Memory B cell (primary cell): ENCODE measurements around the gene LIMS2.

Source experiments
- ATAC-seq: fragments of 150-1000 bp; cut with Tn5 transposase; 2 replicates; pipeline ENCODE4 v1.10.0; 2021; ENCODE audit warnings: low read depth, mild to moderate bottlenecking, moderate library complexity
- DNase-seq, 2 donors: peaks; one replicate each; pipeline ENCODE4 v3.0.0; 2022; ENCODE audit warnings: low spot score in 2 of 2
- H3K27ac Mint-ChIP-seq: one replicate; pipeline ENCODE4 v1.8.0; 2022; ENCODE audit warnings: mild to moderate bottlenecking, moderate library complexity, mixed read lengths
- H3K27me3 Mint-ChIP-seq: one replicate; pipeline ENCODE4 v1.8.0; 2022; ENCODE audit warnings: mixed read lengths
- H3K36me3 Mint-ChIP-seq: one replicate; pipeline ENCODE4 v1.8.0; 2022; ENCODE audit warnings: mild to moderate bottlenecking, mixed read lengths
- H3K4me1 Mint-ChIP-seq: one replicate; pipeline ENCODE4 v1.8.0; 2022; ENCODE audit warnings: mixed read lengths
- H3K4me3 Mint-ChIP-seq: one replicate; pipeline ENCODE4 v1.8.0; 2022; ENCODE audit warnings: mild to moderate bottlenecking, moderate library complexity, mixed read lengths
- H3K9me3 Mint-ChIP-seq: one replicate; pipeline ENCODE4 v1.8.0; 2022; ENCODE audit warnings: mixed read lengths

LIMS2 gene

GRCh38 chr2:127705391-127706065 lies 30.2 kb upstream of the LIMS2 start:
- H3K27ac Mint-ChIP-seq: peak overlapping the region; percentile 43
- no peaks in the 10 kb centered on the region for H3K9me3 Mint-ChIP-seq
- H3K27me3 Mint-ChIP-seq: no peaks in the 10 kb centered on the region
- peaks cover 17% of the 10 kb centered on the region for H3K4me1 Mint-ChIP-seq
- no peak for DNase-seq
- no peak for ATAC-seq
- peaks cover 15% of the 10 kb centered on the region for H3K36me3 Mint-ChIP-seq
- no peak overlapping the region for H3K4me3 Mint-ChIP-seq

GRCh38 chr2:127704641-127705390 lies 29.5 kb upstream of the LIMS2 start:
- peak overlapping the region; percentile 2 for H3K4me3 Mint-ChIP-seq
- peaks cover 22% of the 10 kb centered on the region for H3K4me1 Mint-ChIP-seq
- peak overlapping the region; percentile 43 for H3K27ac Mint-ChIP-seq
- no peak for ATAC-seq
- no peak for DNase-seq
- no peaks in the 10 kb centered on the region for H3K27me3 Mint-ChIP-seq
- H3K9me3 Mint-ChIP-seq: no peaks in the 10 kb centered on the region
- H3K36me3 Mint-ChIP-seq: peaks cover 15% of the 10 kb centered on the region

- Mint-ChIP-seq H3K9me3 (no peaks in the 10 kb centered on the region), H3K4me3 (no peak overlapping the region), H3K27me3 (no peaks in the 10 kb centered on the region), H3K36me3 (peaks cover 16% of the 10 kb centered on the region), H3K4me1 (peaks cover 22% of the 10 kb centered on the region), H3K27ac (no peak overlapping the region)
- ATAC-seq: no peak
- no peak for DNase-seq
Measured at GRCh38 chr2:127703282-127703681, 28.0 kb upstream of the LIMS2 start.

- peaks cover 22% of the 10 kb centered on the region for H3K4me1 Mint-ChIP-seq
- no peaks in the 10 kb centered on the region for H3K9me3 Mint-ChIP-seq
- DNase-seq (no peak), ATAC-seq (no peak)
- peaks cover 13% of the 10 kb centered on the region for H3K36me3 Mint-ChIP-seq
- H3K4me3 Mint-ChIP-seq: peak overlapping the region; percentile 85
- H3K27me3 Mint-ChIP-seq: no peaks in the 10 kb centered on the region
- peak overlapping the region; percentile 94 for H3K27ac Mint-ChIP-seq
Measured at GRCh38 chr2:127702395-127703009, 27.2 kb upstream of the LIMS2 start.

GRCh38 chr2:127701651-127702394 lies 26.5 kb upstream of the LIMS2 start:
- H3K9me3 Mint-ChIP-seq: no peaks in the 10 kb centered on the region
- peak overlapping the region; percentile 98 for H3K27ac Mint-ChIP-seq
- H3K27me3 Mint-ChIP-seq: no peaks in the 10 kb centered on the region
- H3K36me3 Mint-ChIP-seq: peaks cover 13% of the 10 kb centered on the region
- peaks cover 22% of the 10 kb centered on the region for H3K4me1 Mint-ChIP-seq
- ATAC-seq (peak; percentile 70), DNase-seq (peak; percentile 75 to 79)
- H3K4me3 Mint-ChIP-seq: peak overlapping the region; percentile 94

- DNase-seq (peak; percentile 82 to 84), ATAC-seq (peak; percentile 69)
- peak within 1 kb of the TSS; percentile 98 for H3K27ac Mint-ChIP-seq
- H3K4me1 Mint-ChIP-seq: peaks cover 20% of the 10 kb centered on the region
- no peaks in the 10 kb centered on the region for H3K9me3 Mint-ChIP-seq
- peaks cover 13% of the 10 kb centered on the region for H3K36me3 Mint-ChIP-seq
- H3K27me3 Mint-ChIP-seq: no peaks in the 10 kb centered on the region
- H3K4me3 Mint-ChIP-seq: peak within 1 kb of the TSS; percentile 94
Measured at GRCh38 chr2:127701193-127701650, 25.9 kb upstream of the LIMS2 start, which contains the start of gene SFT2D3. SFT2D3 (plus strand) TSS chr2:127701497; CDS start chr2:127701529, 32 bp downstream.

- ATAC-seq (peak; percentile 43), DNase-seq (peak; percentile 35 to 41)
- Mint-ChIP-seq H3K4me3 (peak overlapping the region; percentile 94), H3K27ac (peak overlapping the region; percentile 98), H3K4me1 (peaks cover 20% of the 10 kb centered on the region), H3K36me3 (peaks cover 13% of the 10 kb centered on the region), H3K27me3 (no peaks in the 10 kb centered on the region), H3K9me3 (no peaks in the 10 kb centered on the region)
Measured at GRCh38 chr2:127700527-127701192, 25.3 kb upstream of the LIMS2 start.

- no peak for DNase-seq
- Mint-ChIP-seq H3K9me3 (no peaks in the 10 kb centered on the region), H3K4me1 (peaks cover 14% of the 10 kb centered on the region), H3K36me3 (peaks cover 7% of the 10 kb centered on the region), H3K27ac (no peak overlapping the region), H3K27me3 (no peaks in the 10 kb centered on the region), H3K4me3 (no peak overlapping the region)
- ATAC-seq: no peak
Measured at GRCh38 chr2:127698553-127699355, 23.4 kb upstream of the LIMS2 start.

GRCh38 chr2:127697482-127698180 lies 22.3 kb upstream of the LIMS2 start:
- Mint-ChIP-seq H3K4me1 (peaks cover 13% of the 10 kb centered on the region), H3K27me3 (no peaks in the 10 kb centered on the region), H3K4me3 (no peak overlapping the region), H3K27ac (no peak overlapping the region), H3K36me3 (peaks cover 7% of the 10 kb centered on the region), H3K9me3 (no peaks in the 10 kb centered on the region)
- ATAC-seq: no peak
- DNase-seq: no peak

- Mint-ChIP-seq H3K27me3 (no peaks in the 10 kb centered on the region), H3K9me3 (peaks cover 10% of the 10 kb centered on the region), H3K27ac (no peak overlapping the region), H3K4me1 (peaks cover 8% of the 10 kb centered on the region), H3K4me3 (no peak overlapping the region), H3K36me3 (peaks cover 19% of the 10 kb centered on the region)
- peak; percentile 58 for ATAC-seq
- DNase-seq: peak; percentile 37 to 63
Measured at GRCh38 chr2:127695491-127696472, 20.5 kb upstream of the LIMS2 start.

GRCh38 chr2:127694986-127695385 lies 19.7 kb upstream of the LIMS2 start:
- no peak for DNase-seq
- Mint-ChIP-seq H3K9me3 (peaks cover 10% of the 10 kb centered on the region), H3K4me3 (no peak overlapping the region), H3K4me1 (no peaks in the 10 kb centered on the region), H3K27me3 (no peaks in the 10 kb centered on the region), H3K36me3 (peaks cover 19% of the 10 kb centered on the region), H3K27ac (no peak overlapping the region)
- no peak for ATAC-seq
